Activated CD4-positive, alpha-beta T cell treated with anti-CD3 and anti-CD28 coated beads, Interleukin-2, amount 50 U/mL, for 48 hours (primary cell): ENCODE measurements around the gene ADAMTS8.

ENCODE experiments used
- DNase-seq, 2 experiments: peaks; one replicate each; pipeline ENCODE4 v3.0.0-alpha.2; 2020

The ADAMTS8 gene

DNA sequence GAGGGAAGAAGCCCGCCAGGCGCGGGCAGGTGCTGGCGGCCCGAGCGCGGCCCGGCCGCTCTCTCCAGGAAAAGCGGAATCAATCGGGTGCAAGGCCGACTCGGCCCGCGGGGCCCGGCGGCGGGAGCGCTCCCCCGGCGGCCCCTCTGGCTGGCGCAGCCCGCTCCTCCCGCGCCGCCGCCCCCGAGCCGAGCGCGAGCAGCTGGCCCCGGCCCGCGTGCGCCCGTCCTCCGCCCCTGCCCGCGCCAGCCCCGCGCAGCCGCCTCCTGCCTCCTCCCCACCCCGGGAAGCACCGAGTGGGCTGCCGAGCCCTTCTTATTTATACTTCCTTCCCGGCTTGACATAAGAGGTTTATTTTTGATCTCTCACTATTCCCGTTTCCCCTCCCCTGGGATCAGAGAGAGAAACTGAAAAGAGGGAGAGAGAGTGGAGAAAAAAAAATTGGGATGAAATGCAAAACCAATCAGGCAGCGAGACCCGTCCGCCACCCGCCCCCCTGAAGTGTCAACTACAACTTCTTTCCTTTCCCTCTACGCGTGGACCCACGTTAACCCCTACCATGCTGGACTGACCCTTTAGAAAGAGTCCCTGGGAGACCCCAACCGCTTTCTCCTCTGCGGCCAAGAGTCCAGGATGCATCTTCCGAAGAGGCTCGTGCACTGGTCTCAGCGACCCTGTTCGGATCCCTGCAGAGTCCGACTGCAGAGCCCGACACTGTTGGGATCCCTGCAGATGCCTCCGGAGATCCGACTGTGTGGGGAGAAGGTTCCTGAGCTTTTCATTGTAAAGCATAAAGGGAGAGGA lies at the start of gene ADAMTS8:
Gene ADAMTS8 (minus strand): TSS at position 294 of the 804 bp plus-strand sequence. CDS start 323 bp downstream, outside the sequence.
- DNase-seq, result no peak

GRCh38 chr11:130477586-130478203 lies 49.3 kb upstream of the ADAMTS8 start:
- DNase-seq, result no peak

- no peak for DNase-seq
Measured at GRCh38 chr11:130476922-130477491, 48.6 kb upstream of the ADAMTS8 start.

DNA sequence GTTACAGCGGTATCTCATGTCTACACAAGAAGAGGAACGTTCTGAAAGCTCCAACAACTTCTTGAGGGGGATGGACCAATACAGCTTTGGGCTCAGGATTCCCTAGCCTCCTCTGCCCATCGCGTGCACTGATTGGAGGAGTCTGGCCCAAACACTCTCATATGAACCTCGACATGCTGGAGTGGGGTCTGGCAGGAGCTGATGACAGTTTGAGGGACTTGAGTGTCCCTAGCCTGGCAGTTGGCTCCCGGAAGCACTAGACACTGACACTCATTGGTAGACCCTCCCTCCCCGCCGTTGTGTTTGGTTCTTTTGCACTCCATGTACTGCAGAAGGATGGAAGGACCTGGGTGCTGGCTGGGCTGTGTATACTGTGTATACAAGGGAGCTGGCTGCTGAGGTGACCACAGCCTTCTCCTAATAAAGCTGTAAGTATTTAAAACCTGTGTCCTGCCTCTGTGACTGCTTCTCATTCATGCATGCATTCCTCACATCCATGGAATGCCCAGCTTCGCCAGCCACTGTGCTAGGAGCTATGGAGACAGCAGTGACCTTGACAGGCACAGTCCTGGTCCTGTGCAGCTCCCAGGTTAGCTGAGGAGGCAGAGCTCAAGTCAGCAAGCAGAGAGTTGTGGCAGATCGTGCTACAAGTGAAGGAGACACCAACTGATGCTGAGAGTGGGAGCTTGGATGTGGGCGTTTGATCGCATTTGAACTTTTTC lies 48.0 kb upstream of the ADAMTS8 start:
- DNase-seq, result no peak

DNA sequence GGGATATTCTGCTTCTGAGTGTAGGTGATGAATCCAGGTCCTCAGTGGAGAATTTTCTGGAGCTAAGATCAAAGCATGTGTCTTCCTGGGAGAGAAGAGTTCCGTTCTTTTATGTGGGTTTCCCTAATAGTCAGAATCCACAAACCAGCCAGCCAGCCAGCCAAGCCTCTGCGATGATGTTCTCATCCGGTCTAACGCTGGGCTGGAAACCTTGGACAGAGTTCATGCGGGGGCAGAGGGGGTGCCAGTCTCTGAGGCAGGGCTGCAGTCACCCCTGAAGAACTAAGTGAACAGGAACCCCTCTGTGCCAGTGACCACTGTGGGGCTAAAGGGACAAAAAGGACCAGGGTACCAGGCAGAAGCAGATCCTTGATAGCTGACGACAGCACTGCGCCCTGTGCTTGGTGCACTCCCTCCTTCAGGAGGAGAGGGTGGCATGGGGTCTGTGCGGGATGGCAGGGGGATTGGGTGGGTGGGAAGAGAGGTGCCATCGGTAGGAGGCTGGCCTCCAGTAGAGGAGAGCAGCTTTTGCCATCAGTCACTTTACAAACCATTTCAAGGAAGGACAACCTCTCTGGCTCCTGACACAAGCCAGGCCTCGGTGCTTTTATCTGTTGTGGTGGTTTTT lies 47.1 kb upstream of the ADAMTS8 start:
- no peak for DNase-seq

DNA sequence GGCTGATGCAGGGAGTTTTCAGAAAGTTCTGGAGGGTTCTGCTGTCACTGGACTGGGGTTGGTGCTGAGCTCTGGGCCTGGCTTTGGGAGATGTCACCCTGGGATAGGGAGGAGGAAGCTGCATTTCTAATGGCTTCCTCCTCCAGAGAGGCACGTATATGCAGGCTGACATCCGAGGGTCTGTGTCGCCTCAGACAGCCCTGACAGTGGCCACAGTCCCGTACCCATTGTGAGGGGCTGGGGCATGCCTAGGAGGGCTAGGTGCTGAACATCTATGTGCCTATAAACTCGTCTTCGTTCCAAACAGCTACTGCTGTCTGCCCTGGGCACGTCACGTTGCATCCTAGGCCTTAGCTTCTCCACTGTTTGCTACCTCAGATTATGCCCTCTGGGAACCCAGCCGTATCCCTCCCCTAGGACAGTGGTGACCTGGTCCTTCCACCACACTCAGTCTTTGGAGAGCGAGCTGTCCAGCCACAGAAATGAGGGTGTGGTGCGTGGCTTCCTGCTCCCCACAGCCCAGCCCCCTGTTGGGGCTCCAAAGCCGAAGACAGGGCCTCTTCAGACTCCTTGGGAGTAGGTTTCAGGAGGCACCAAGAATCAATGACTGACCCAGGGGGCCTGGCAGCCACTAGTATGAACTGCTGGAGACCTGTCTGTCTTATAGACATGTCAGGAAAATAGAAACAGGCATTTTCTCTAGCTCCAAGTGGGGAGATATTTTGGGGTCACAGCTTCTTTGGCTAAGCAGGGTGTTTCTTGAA lies 46.4 kb upstream of the ADAMTS8 start:
- no peak for DNase-seq

DNA sequence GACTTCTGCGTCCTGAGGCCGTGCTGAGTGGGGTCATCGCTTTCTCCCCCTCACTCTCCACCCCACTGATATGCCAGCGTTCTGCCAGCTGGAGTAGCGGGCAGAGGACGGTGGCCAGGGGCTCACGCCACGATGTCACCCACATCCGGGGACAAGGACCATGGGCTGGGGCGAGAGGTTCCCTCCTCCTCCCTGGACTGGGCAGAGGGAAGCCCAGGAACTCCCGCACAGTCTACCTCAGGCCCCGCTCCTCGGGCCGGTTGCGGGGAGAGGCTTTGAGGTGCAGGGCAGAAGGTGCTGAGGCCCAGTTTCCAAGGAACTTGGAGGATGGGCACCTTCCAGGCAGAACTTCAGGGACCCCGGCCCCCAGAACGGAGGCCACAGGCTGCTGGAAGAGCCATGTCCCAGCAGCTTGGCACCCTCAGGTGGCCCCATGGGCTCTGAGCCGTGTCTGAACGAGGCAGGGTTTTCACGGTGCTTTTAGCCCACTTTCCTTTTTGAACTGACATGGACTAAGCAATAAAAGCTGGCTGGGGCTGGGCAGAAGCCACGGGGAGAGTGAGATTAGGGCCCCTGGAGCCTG lies 45.5 kb upstream of the ADAMTS8 start:
- no peak for DNase-seq

DNA sequence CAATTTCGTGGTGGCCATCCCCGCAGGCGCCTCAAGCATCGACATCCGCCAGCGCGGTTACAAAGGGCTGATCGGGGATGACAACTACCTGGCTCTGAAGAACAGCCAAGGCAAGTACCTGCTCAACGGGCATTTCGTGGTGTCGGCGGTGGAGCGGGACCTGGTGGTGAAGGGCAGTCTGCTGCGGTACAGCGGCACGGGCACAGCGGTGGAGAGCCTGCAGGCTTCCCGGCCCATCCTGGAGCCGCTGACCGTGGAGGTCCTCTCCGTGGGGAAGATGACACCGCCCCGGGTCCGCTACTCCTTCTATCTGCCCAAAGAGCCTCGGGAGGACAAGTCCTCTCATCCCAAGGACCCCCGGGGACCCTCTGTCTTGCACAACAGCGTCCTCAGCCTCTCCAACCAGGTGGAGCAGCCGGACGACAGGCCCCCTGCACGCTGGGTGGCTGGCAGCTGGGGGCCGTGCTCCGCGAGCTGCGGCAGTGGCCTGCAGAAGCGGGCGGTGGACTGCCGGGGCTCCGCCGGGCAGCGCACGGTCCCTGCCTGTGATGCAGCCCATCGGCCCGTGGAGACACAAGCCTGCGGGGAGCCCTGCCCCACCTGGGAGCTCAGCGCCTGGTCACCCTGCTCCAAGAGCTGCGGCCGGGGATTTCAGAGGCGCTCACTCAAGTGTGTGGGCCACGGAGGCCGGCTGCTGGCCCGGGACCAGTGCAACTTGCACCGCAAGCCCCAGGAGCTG lies 44.8 kb upstream of the ADAMTS8 start:
- no peak for DNase-seq

DNA sequence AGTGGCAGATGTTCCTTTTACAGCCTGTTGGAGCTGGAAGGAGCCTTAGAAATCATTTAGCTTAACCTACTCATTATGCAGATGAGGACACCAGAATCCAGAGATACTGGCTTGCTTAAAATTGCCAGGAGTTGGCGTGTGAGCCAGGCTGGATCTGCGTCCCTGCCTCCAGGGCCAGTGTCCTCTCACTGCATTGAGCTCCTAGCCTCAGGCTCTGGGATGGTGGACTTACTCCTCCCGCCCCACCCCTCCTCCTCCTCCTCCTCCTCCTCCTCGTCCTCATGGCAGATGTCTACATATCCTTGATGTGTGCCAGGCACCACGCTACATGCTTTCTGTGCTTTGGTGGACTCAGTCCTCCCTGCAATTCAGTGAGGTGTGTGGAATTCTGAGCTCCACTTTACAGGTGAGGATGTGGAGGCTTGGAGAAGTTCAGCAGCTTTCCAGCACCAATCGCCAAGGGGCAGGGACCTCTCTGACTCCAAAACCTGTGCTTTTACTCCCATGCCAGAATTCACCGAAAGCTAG lies 44.1 kb upstream of the ADAMTS8 start:
- DNase-seq, result no peak

DNA sequence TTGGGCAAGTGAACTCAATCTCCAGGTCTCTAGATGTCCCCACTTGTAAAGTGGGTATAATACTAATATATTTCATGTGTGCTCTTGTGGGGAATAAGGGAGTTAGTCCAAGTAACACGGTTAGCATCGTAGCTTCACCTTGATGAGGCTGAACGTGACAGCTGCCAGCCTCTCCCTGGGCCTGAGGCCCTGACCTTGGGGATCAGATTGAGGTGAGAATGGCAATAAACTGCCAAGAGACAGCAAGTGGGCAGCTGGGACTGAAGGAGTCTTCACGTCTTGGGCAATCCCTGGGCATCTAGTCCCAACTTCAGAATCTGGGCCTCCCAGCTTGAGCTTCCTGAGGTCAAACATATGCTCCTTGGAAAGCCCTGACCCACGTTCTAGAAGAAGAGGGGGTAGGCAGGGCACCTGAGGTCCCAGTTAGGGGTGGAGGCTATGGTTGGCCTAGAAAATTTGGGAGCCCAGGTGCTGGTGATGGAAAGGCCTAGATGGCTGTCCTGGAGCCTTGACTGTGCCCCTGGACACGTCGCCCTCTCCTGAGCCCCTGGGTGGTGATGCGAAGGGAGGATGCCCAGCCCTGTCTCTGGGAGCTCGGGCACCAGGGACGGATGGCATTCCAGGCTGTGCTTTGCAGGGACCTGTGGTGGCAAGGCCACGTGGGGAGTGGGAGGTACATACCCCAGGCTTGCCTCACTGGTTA lies 43.5 kb upstream of the ADAMTS8 start:
- no peak for DNase-seq

DNA sequence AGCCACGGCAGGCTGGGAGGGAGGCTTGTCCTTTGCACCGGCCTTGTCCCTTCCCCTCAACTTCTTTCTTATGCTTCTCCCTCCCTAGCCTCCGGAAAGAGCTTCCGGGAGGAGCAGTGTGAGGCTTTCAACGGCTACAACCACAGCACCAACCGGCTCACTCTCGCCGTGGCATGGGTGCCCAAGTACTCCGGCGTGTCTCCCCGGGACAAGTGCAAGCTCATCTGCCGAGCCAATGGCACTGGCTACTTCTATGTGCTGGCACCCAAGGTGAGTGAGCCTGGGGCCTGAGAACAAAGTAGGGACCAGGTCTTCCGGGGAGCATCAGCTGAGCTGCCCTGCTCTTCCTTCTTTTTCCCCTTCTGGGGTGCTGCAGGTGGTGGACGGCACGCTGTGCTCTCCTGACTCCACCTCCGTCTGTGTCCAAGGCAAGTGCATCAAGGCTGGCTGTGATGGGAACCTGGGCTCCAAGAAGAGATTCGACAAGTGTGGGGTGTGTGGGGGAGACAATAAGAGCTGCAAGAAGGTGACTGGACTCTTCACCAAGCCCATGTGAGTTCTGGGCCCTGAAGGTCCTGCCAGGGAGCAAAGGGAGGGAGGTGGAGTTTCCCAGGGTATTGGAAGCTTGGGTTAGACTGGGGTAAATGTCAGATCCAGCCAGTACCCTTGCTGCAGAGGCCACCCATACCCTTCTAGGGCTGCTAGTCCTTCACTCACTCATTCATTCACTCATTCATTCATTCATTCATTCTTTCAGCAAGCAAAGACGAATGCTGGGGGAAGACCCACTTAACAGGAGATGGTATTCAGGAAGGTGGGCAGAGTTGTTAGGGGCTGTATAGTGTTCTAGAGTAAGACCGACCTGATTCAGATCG lies 42.7 kb upstream of the ADAMTS8 start:
- no peak for DNase-seq

DNA sequence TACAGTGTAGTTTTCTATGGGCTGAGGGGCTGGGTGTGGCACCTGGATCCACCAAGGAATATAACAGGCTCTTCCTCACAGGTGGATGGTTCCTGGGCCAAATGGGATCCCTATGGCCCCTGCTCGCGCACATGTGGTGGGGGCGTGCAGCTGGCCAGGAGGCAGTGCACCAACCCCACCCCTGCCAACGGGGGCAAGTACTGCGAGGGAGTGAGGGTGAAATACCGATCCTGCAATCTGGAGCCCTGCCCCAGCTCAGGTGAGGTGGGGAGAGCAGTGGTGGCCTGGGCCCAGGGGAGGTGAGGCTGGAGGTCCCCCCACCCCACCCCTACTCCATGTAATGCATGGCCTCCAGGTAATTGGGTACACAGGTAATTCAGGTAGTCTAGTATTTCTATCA lies 40.8 kb upstream of the ADAMTS8 start:
- no peak for DNase-seq

DNA sequence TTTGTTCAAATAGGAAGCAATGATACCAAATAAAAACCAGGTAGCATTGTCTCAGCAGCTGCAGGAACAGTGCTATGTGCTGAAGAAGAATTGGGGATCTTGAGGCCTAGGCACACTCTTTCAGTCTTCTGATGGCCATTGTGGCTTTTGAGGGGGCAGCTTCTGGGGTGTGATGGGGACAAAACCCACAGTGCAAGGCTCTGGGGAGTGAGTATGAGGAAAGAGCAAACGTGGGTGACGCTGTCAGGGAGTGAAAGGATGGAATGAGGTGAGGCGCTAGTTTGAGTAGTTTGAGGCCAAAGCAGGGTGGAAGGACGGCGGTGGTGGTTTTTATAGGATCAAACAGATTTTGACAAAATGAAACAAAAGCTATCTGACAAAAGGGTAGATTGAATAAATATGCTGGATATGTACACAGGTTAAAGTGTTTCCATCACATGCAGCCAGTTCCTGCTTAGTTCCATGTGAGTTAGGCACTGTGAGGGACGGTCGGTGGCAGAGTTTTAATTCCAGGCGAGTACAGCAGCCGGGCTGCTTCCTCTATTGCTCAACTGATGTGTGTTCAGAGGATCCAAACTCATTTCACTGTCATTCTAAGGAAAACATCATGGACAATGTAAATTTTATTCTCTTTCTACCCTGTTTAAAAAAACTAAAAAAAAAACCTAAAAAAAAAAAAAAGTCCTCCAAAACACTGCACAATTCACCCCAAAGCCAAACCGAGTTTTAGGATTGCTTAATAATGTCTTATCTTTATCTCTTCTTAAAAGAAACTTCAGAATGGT lies 38.9 kb upstream of the ADAMTS8 start:
- no peak for DNase-seq

DNA sequence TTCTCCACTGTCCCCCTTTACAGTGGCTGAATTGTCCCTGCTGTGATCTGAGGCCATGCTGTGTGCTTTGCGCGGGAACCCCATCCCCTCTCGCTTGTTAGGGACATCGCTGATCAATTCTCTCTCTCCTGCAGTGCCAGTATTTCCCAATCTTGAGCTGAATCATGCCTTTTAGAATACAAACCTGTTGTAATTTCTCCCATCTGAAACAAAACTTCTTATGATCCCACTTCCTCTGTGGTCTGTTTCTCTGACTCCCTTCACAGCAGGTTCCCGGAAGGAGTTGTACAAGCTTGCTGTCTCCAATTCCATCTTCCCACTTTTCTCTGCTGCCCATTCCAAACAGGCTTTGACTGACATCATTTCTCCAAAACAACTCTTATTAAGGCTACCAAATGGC lies 36.9 kb upstream of the ADAMTS8 start:
- no peak for DNase-seq

- DNase-seq, result no peak
Measured at GRCh38 chr11:130464291-130464812, 35.9 kb upstream of the ADAMTS8 start.

DNA sequence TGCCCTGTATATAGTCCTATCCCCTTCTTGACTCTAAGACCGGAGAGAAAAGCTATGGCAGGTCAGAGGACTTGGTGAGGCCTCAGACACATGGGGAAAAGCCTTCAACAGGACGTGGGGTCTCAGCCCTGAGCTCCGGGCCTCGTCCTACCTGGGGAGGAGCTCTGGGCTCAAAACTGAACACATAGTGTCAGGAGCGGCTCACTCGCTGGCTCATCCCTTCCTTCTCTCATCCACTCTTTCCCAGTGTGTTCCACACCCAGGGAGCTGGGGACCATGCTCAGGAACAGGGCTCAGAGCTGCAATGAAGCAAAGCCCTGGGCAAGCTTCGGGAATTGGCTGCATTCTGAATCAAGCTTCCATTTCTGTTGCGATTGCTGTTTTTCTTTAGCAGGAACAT lies 34.5 kb upstream of the ADAMTS8 start:
- no peak for DNase-seq

GRCh38 chr11:130462101-130462885 lies 33.9 kb upstream of the ADAMTS8 start:
- DNase-seq, result no peak
